Liver (tissue), 3 donors: ENCODE results near the gene FNTB.

Experiments used
- FOXA1 ChIP-seq: IDR thresholded peaks from 2 replicates; pipeline ENCODE4 v1.6.1; 2016; ENCODE audit warnings: antibody characterized with exemption
- HNF4A ChIP-seq, 2 donors: conservative IDR thresholded peaks; 2 replicates each; pipeline ENCODE4 v1.6.1; 2016; ENCODE audit warnings: antibody characterized with exemption in 2 of 2, mild to moderate bottlenecking in 2 of 2
- RAD21 ChIP-seq, 2 donors: IDR thresholded peaks; 2 replicates each; pipeline ENCODE4 v1.6.1; 2016; ENCODE audit warnings: antibody characterized with exemption in 2 of 2, mild to moderate bottlenecking in 2 of 2
- TF ChIP-seq, protein P1 (sequence below): fragments of 150-350 bp; IDR thresholded peaks from 2 replicates; pipeline ENCODE4 v1.5.1; 2017; ENCODE audit warnings: improper control_type of control experiment, low read depth, low read length; ENCODE audit not compliant: missing input control
- TF ChIP-seq, protein P2 (sequence below): IDR thresholded peaks from 2 replicates; pipeline ENCODE4 v1.6.1; 2016; ENCODE audit warnings: antibody characterized with exemption
- donor health status: healthy.
- donor health status: healthy.

DNA sequence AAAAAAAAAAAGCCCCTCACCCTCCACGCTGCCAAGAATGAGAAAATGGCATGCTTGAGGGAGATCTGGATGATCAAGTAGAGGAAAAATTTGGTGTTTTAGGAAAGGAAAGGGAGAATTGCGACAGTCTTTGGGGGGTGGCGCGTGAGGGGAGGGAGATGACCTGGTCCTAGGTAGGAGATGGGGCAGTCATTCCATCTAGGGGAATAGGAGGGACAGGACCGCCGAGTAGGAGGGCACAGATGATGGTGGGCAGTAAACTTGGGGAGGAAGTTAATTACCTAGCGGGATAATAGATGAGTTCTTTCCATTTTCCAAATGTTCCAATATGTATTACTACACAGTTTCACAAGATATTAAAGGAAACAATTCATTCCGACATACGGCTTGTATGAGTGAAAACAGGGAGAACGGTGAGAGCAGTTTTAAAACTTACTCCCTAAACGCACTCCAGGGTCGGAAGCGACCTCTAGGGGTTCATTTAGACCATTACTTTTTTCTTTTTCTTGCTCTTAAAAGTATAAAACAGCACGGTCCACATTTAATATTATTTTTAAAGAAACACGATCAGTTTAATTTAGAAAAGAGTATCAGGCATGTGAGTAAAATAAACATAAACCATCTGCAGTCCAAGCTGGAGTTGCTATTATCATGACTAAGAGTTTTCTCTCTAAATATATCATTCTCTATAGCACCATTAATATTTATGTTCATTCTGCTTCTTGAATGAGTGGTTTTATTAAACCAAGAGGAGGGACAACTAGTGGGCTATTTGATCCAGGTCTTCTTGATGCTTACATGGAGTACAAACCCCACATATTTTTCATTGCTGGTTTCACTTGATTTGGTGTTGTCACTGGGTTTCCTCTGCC, 3.0 kb upstream of the FNTB start:
- TF ChIP-seq, protein P1, sequence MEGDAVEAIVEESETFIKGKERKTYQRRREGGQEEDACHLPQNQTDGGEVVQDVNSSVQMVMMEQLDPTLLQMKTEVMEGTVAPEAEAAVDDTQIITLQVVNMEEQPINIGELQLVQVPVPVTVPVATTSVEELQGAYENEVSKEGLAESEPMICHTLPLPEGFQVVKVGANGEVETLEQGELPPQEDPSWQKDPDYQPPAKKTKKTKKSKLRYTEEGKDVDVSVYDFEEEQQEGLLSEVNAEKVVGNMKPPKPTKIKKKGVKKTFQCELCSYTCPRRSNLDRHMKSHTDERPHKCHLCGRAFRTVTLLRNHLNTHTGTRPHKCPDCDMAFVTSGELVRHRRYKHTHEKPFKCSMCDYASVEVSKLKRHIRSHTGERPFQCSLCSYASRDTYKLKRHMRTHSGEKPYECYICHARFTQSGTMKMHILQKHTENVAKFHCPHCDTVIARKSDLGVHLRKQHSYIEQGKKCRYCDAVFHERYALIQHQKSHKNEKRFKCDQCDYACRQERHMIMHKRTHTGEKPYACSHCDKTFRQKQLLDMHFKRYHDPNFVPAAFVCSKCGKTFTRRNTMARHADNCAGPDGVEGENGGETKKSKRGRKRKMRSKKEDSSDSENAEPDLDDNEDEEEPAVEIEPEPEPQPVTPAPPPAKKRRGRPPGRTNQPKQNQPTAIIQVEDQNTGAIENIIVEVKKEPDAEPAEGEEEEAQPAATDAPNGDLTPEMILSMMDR = peak; percentile 64
- TF ChIP-seq RAD21 (IDR thresholded peaks at IDR 0.05) (peak; percentile 92 to 96), FOXA1 (no peak), HNF4A (conservative IDR thresholded peaks at IDR 0.05) (peak in 1 of 2 donors; percentile 17)
- TF ChIP-seq, protein P2, sequence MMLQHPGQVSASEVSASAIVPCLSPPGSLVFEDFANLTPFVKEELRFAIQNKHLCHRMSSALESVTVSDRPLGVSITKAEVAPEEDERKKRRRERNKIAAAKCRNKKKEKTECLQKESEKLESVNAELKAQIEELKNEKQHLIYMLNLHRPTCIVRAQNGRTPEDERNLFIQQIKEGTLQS = no peak
